Measurements from ENCODE around the gene MXD4. TPM values are rescaled to one million over a fixed set of nuclear protein-coding genes. Genes with fewer than 3 reads are reported as not detected.

MXD4 gene
- total RNA-seq, 1 donor from 2014 or later, result 92.1 TPM

GRCh38 chr4:2291705-2292645, 30.1 kb upstream of the MXD4 start:
- DNase-seq, result no peak

- DNase-seq, result no peak
These were observed 29.2 kb upstream of the MXD4 start for GRCh38 chr4:2290974-2291704.

DNA sequence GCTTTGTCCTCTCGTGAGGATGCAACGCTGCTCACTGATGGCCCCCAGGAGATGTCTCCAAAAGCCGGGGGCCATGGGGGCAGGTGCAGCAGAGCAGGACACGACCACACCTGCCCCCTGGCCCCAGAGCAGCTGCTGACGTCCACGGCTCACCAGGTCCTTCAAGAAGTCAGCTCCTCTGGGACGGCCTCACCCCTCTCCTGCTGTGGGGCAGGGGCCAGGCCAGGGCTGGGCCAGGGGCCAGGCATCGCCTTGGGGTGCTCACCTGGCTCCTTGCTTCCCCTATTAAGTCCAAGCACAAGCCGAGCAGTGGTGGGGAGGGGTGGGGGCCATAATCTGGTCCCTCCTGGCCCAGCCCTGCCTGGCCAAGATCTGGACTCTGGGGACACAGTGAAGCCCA, 28.6 kb upstream of the MXD4 start:
- no peak for DNase-seq

GRCh38 chr4:2289955-2290333, 28.0 kb upstream of the MXD4 start:
- no peak for DNase-seq

GRCh38 chr4:2289311-2289954, 27.5 kb upstream of the MXD4 start:
- DNase-seq, result no peak

GRCh38 chr4:2288051-2288541, 26.2 kb upstream of the MXD4 start:
- DNase-seq, result no peak

- no peak for DNase-seq
These were observed 25.6 kb upstream of the MXD4 start for GRCh38 chr4:2287594-2287915.

DNA sequence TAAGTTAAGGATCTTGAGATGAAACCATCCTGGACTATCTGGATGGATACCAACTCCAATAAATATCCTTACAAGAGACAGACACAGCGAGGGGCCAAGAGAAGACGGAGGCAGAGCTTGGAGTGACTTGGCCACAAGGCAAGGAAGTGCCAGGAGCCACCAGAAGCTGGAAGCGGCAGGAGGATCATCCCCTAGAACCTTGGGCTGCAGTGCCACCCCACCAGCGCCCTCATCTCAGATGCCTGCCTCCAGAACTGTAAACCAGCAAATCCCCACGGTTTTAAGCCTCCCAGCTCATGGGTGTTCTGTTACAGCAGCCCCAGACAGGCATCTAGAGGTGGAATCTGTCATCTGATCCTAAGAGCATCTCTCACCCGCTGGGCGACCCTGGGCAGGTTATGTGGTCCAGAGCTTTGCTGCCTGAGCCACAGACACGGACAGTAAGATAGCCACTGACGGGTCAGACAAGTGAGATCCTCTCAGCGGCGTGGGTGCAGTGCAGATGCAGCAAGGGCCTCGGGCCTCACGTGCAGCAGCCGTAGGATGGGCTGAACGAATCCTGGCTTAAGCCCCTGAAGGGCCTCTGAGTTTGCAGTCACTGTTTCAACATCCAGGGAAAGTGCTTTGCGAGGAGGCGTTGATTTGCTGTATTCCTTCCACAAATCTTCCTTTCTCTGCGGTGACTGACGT, 25.1 kb upstream of the MXD4 start:
- DNase-seq, result no peak

- no peak for DNase-seq
These were observed 23.9 kb upstream of the MXD4 start for GRCh38 chr4:2285613-2286381.

- DNase-seq, result peak; percentile 50
These were observed 23.2 kb upstream of the MXD4 start for GRCh38 chr4:2284934-2285612.

DNA sequence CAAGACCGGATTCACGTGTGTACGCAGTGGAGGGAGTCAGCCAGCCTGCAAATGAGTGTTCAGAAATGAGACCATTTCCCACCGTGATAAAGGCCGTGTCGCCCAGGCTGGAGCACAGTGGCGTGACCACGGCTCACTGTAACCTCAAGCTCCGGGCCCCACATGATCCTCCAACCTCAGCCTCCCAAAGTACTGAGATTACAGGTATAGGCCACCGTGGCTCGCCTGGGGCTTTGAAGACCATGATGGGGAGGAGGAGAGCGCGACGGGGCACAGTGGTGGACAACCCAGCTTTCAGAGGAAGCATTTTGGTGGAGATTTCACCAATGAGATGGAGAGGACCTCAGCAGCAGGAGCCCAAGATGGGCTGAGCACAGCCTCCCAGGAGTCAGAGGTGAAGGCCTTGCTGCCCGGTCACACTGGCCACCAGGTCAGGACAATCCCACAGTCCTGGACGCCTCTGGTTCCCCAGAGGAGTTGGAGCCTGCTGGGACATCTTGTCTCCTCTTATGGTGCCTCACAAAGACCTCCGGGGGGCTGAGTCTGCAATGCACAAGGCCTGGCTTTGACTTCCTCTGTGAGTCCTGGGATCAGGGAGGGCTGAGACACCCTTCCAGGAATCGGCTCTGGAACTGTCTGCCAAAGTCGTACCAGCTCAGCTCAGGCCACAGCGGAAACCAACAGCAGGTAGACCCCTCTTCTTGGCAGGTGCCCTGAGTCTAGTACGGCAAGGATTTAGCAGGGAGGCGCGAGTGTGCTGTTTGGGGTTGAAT, 22.4 kb upstream of the MXD4 start:
- DNase-seq, result no peak

GRCh38 chr4:2283199-2283711, 21.3 kb upstream of the MXD4 start:
- DNase-seq, result no peak

DNA sequence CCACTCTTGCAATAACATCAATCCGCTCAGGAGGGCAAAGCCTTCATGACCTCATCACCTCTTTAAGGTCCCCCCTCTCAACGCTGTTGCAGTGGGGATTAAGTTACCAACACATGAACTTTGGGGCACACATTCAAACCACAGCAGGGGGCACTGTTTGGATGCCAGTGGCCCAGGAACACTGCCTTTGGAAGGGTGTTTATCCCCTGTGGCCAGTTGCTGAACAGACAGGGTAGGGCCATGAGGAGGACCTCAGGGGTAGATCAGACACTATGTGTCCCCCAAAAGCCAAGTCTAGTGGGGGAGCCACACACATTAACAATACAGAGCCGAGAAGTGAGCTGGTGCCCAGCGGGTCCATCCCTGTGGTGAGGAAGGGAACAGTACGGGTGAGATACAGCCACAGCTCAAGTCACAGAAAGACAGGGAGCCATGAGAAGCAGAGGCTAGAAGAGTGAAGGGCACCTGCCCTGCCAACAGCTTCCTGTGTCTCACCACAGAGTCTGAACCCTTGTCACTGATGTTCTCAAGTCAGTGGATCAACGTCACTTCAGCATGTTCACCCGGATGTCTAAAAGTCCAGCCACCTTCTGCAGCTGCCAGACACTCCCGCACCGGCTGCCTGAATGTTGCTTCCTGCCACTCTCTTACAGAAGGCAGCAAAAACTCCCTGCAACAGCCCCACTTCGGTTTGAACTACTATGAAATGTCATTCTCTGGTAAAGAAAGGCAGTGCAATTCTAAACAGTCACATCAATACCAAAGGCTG, 19.9 kb upstream of the MXD4 start:
- peak; percentile 47 for DNase-seq

DNA sequence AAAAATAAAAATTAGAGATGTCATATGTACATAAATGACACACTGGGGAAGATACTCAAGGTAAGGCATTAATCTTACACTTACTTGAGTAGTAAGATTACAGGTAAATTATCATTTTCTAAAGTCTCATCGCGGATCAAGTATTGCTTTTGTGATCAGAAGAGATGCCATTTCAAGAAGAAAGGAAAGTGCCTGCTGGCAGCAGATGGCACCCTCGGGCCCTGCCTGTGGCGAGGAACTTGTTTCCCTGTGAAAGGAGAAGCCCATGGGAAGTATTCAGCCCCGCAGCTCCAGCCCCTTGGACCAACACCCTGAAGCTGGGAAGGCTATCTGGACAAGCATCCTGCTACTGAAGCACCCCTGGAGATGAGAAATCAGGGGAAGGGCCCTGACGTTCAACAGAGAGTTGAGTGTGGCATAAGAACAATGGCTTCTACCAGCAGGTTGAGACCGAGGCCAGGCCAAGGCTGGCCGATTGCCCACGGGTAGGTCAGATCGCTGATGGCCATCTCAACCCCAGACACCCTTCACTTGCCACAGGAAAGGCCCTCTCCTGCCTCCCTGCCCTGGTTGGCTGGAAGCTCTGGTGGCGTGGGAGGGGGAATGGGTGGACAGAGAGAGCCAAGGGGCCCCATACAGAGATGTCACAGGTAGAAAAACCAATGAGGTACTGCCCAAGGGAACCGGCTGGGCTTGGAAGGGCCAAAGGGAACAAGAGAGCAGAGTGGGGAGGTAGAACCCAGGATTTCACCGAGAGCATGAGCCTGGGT, 18.8 kb upstream of the MXD4 start:
- peak; percentile 29 for DNase-seq

DNA sequence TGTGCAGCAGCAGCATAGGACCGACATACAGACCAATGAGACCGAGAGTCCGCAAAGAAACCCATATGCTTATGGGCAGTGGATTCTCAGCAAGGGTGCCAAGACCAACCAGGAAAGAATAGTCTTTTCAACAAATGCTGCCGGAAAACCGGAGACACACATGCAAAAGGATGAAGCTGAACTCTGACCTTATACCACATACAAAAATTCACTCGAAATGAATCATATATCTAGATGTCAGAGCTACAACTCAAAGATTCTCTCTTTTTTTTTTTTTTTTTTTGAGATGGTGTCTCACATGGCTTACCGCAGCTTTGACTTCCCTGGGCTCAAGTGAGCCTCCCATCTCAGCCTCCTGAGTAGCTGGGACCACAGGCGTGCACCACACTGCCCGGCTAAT, 16.0 kb upstream of the MXD4 start:
- DNase-seq, result no peak

GRCh38 chr4:2276581-2277325, 14.8 kb upstream of the MXD4 start:
- no peak for DNase-seq

DNA sequence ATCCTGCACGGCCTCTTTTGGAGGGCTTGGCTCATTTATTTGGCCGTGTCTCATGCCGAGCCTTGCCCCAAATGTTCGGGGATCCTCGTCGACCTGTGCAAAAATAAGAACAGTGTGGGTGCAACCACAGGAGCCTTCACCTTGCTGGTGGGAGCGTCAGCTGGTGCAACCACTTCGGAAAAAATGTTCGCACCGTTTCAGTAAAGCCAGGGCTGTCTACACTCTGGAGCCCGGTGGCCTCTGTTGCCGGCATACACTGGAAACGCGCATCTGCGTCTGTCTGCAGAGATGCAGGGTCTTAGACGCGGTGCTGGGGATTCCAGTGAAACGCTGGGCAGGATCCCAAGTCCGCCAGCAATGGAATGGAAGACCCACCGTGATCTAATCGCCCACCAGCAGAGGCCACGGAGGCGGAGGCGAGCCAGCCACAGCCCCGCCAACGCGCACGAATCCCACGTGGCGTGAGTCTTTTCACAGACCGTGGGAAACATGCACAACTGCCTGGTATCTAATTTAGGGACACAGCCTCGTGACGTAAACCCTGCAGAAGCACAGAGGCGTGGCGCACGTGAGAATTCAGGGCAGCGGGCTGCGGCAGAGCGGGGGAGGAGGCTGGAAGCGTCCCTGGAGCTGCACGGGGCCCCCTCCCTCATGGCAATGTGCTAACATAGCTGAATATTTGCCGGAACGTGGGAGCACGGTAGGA, 13.8 kb upstream of the MXD4 start:
- no peak for DNase-seq

Measured in dermis blood vessel endothelial cell (primary cell).